B cell (primary cell): Measurements from ENCODE around the gene BCOR. TPM values are rescaled to one million over a fixed set of nuclear protein-coding genes. Genes with fewer than 3 reads are reported as not detected.

Experiments used
- ATAC-seq: fragments of 200-7000 bp; cut with Tn5 transposase; one replicate; pipeline ENCODE4 v1.10.0; 2021; ENCODE audit warnings: low read depth, mild to moderate bottlenecking, moderate number of reproducible peaks, moderate library complexity
- CTCF ChIA-PET: fragments of 350-600 bp; sonication (Branson Sonifier 250); formaldehyde crosslinking; loops from one replicate; lab custom pipeline; 2021; ENCODE audit warnings: antibody characterized with exemption, inconsistent platforms; lab: Charles Lee
- POLR2A ChIA-PET: fragments of 350-600 bp; sonication (Branson Sonifier 250); formaldehyde crosslinking; loops from one replicate; lab custom pipeline; 2021; ENCODE audit warnings: antibody characterized with exemption; lab: Charles Lee
- DNase-seq: peaks from one replicate; pipeline ENCODE4 v3.0.0; 2013
- H2AFZ ChIP-seq: 2 replicates; pipeline ENCODE4 v1.6.1; 2012; ENCODE audit warnings: mild to moderate bottlenecking, low read depth, low read length; ENCODE audit not compliant: insufficient read depth, poor library complexity, severe bottlenecking
- H3K27ac ChIP-seq, 2 donors: 1 replicate in 1 of 2; 2 replicates in 1 of 2; pipeline ENCODE4 v1.5.1; 2012 to 2013; ENCODE audit warnings: low read length in 2 of 2, mild to moderate bottlenecking in 2 of 2, moderate library complexity in 1 of 2
- H3K27me3 ChIP-seq, 4 experiments: fragments of 200-600 bp in 1 of 4; sonication (generic) in 1 of 4; replicated peaks in 1 of 4; 1 replicate in 2 of 4; 2 replicates in 2 of 4; pipeline versions ENCODE4 v1.6.1 to v1.7.0; 2013 to 2016; ENCODE audit warnings: low read length in 3 of 4, mild to moderate bottlenecking in 2 of 4, mixed read lengths in 1 of 4, moderate library complexity in 1 of 4; ENCODE audit not compliant: insufficient read depth in 4 of 4, control insufficient read depth in 3 of 4; ENCODE audit errors: control extremely low read depth in 1 of 4
- H3K36me3 ChIP-seq, 2 experiments: replicated peaks in 1 of 2; 1 replicate in 1 of 2; 2 replicates in 1 of 2; pipeline versions ENCODE4 v1.6.1 to v1.7.1; 2013; ENCODE audit warnings: low read length in 1 of 2; ENCODE audit not compliant: insufficient read depth in 2 of 2, control insufficient read depth in 1 of 2; ENCODE audit errors: control extremely low read depth in 1 of 2, extremely low read depth in 1 of 2
- H3K4me1 ChIP-seq, 2 donors: fragments of 200-600 bp in 1 of 2; sonication (generic) in 1 of 2; 1 replicate in 1 of 2; 2 replicates in 1 of 2; pipeline versions ENCODE4 v1.5.1 to v1.6.1; 2013 to 2017; ENCODE audit warnings: low read length in 2 of 2; ENCODE audit not compliant: control insufficient read depth in 2 of 2, insufficient read depth in 2 of 2
- H3K4me2 ChIP-seq: replicated peaks from 2 replicates; pipeline ENCODE3; 2012; ENCODE audit warnings: mild to moderate bottlenecking, low read depth, low read length; ENCODE audit not compliant: poor library complexity, severe bottlenecking
- H3K4me3 ChIP-seq, 5 experiments: fragments of 200-600 bp in 1 of 5; sonication (generic) in 1 of 5; 1 replicate in 3 of 5; 2 replicates in 2 of 5; pipeline versions ENCODE4 v1.5.1 to v1.7.0; 2011 to 2016; ENCODE audit warnings: low read length in 4 of 5, mild to moderate bottlenecking in 4 of 5, low read depth in 2 of 5, control low read depth in 1 of 5, moderate library complexity in 1 of 5; ENCODE audit not compliant: insufficient read depth in 1 of 5; ENCODE audit errors: control extremely low read depth in 1 of 5, extremely low read depth in 1 of 5
- H3K79me2 ChIP-seq: fragments of 200-600 bp; sonication (generic); one replicate; pipeline ENCODE4 v1.6.0; 2016; ENCODE audit warnings: low read length; ENCODE audit not compliant: control insufficient read depth, insufficient read depth
- H3K9ac ChIP-seq: fragments of 200-600 bp; sonication (generic); 2 replicates; pipeline ENCODE4 v1.6.1; 2017; ENCODE audit warnings: mild to moderate bottlenecking, low read length, moderate library complexity
- H3K9me3 ChIP-seq, 3 donors: one replicate each; pipeline versions ENCODE4 v1.6.1 to v1.7.1; 2013; ENCODE audit warnings: low read length in 2 of 3; ENCODE audit not compliant: control insufficient read depth in 2 of 3, insufficient read depth in 1 of 3; ENCODE audit errors: control extremely low read depth in 1 of 3
- H4K20me1 ChIP-seq: 2 replicates; pipeline ENCODE4 v1.6.0; 2012; ENCODE audit warnings: mild to moderate bottlenecking, low read length; ENCODE audit not compliant: insufficient read depth, control insufficient read depth, poor library complexity, severe bottlenecking
- H3K27ac Mint-ChIP-seq: one replicate; pipeline ENCODE4 v1.8.0; 2021; ENCODE audit warnings: mixed read lengths
- H3K27me3 Mint-ChIP-seq: one replicate; pipeline ENCODE4 v1.8.0; 2021; ENCODE audit warnings: mixed read lengths
- H3K4me1 Mint-ChIP-seq: one replicate; pipeline ENCODE4 v1.8.0; 2021; ENCODE audit warnings: mixed read lengths
- H3K4me3 Mint-ChIP-seq: one replicate; pipeline ENCODE4 v1.8.0; 2021; ENCODE audit warnings: mixed read lengths
- H3K9me3 Mint-ChIP-seq: one replicate; pipeline ENCODE4 v1.8.0; 2022; ENCODE audit warnings: mixed read lengths; ENCODE audit not compliant: insufficient read depth
- EZH2 ChIP-seq: IDR thresholded peaks from 2 replicates; pipeline ENCODE4 v1.6.1; 2012; ENCODE audit warnings: borderline replicate concordance, low read depth, mild to moderate bottlenecking, moderate library complexity, low read length; ENCODE audit not compliant: insufficient read depth, poor library complexity, severe bottlenecking
- WGBS: methylation state at CpG from one replicate; pipeline ENCODE4 v1.1.5; 2013; ENCODE audit warnings: missing lambda C conversion rate; ENCODE audit not compliant: insufficient coverage; 5-methylcytosine and 5-hydroxymethylcytosine counted together
- intact Hi-C: fragments of 100-400 bp; cut with micrococcal nuclease; formaldehyde crosslinking; loops from one replicate; pipeline ENCODE4 v1.10.0; 2022
- polyA plus RNA-seq: library from polyadenylated mRNA; depleted of rRNA; stranded (reverse); fragments of >200 nt; gene quantifications from 2 replicates; pipeline ENCODE4 v1.2.3, GENCODE V29; 2012
- total RNA-seq, 2 donors: library from RNA; stranded (reverse); fragments of 120-200 nt in 1 of 2; gene quantifications; 1 replicate in 1 of 2; 2 replicates in 1 of 2; pipeline versions ENCODE4 v1.2.3 to v1.2.4, GENCODE V29; 2013 to 2022
- TF ChIP-seq, protein P1 (sequence below): fragments of 200-600 bp; IDR thresholded peaks from one replicate; pipeline ENCODE4 v1.8.0; 2022; ENCODE audit warnings: antibody characterized with exemption, mild to moderate bottlenecking

BCOR gene
- total and polyA plus RNA-seq, 2 donors (not counting 1 experiment from before 2014, with no cell fraction given): 19.0 to 65.3 TPM

DNA sequence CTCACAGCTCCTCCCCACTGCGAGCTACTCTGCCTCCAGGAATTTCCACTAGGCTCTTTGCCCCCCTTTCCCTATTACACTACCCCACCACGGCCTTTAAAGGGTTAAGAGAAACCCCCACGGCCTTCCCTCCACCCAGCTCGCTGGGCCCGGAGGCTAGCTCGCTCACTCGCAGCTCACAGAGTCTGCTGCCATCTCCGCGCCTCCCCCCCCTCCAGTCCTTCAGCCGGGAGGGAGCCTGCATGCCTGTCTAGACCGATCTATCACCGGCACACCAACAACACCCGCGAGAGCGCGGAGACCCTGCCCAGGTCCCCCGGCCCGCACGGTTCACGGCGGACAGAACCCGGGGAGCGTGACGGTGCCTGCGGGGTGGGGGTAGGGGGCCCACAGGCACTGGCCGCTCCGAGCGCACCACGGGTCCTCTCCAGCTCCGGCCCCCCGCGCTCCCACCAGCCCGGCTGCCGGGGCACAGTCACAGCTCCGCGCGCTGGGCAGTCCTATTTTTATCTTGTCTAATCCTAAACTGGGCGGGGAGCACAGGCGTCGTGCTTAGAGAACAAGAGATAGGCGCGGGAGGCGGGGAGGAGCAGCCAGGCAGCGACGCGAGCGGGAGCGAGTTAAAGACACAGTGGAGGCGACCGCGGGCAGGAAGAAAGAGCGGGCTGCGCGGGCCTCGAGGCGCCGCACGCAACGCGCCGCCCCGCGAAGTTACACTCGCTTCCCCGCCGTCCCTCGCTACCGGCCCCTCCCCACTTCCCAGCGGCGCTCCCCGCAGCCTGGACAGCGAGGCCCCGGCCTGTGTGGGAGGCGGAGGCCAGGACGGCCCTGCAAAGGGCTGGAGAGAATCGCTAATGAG lies 3.5 kb downstream of the BCOR start:
- ChIA-PET POLR2A (interaction anchor here (0.6 to 5.9 kb wide), 3 partner anchors 60 to 76 kb away, joined by 3 to 102 read pairs (median 10); no protein-coding TSS in a partner anchor), CTCF (interaction anchor here (0.8 to 2.6 kb wide), 4 partner anchors 59 to 173 kb away, joined by 3 to 8 read pairs (median 5); no protein-coding TSS in a partner anchor)
- DNase-seq (peak; percentile 44), ATAC-seq (no peak)
- Histone ChIP-seq H3K9me3 (no peaks in the 10 kb centered on the region), H3K27ac (peak overlapping the region in 1 of 2 donors; percentile 89), H3K4me2 (peak overlapping the region; percentile 80), H3K9ac (peak overlapping the region; percentile 64), H3K4me1 (peaks cover 31 to 44% of the 10 kb centered on the region in 2 donors), H3K36me3 (no peaks in the 10 kb centered on the region), H2AFZ (no peak overlapping the region), H3K27me3 (peaks cover 0 to 2% (median 0%) of the 10 kb centered on the region in 4 experiments), H3K4me3 (peak overlapping the region in 4 of 5 experiments; percentile 57 to 63 (median 60)), H3K79me2 (peaks cover 72% of the 10 kb centered on the region), H4K20me1 (peaks cover 64% of the 10 kb centered on the region)
- no peaks in the 10 kb centered on the region for H3K27me3 Mint-ChIP-seq
- intact Hi-C loops: loop anchor here (10.0 kb wide), 2 partner anchors 171 to 269 kb away; no protein-coding TSS in a partner anchor
- H3K4me3 Mint-ChIP-seq: peak overlapping the region; percentile 93
- under 1% methylated on average over 32 of the region's 76 CpGs for WGBS
- H3K27ac Mint-ChIP-seq: peak overlapping the region; percentile 63
- H3K4me1 Mint-ChIP-seq: peaks cover 39% of the 10 kb centered on the region
- no peaks in the 10 kb centered on the region for H3K9me3 Mint-ChIP-seq
- TF ChIP-seq, protein P1, sequence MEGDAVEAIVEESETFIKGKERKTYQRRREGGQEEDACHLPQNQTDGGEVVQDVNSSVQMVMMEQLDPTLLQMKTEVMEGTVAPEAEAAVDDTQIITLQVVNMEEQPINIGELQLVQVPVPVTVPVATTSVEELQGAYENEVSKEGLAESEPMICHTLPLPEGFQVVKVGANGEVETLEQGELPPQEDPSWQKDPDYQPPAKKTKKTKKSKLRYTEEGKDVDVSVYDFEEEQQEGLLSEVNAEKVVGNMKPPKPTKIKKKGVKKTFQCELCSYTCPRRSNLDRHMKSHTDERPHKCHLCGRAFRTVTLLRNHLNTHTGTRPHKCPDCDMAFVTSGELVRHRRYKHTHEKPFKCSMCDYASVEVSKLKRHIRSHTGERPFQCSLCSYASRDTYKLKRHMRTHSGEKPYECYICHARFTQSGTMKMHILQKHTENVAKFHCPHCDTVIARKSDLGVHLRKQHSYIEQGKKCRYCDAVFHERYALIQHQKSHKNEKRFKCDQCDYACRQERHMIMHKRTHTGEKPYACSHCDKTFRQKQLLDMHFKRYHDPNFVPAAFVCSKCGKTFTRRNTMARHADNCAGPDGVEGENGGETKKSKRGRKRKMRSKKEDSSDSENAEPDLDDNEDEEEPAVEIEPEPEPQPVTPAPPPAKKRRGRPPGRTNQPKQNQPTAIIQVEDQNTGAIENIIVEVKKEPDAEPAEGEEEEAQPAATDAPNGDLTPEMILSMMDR: no peak
- TF ChIP-seq EZH2: no peak
